ACHN (cell line): ENCODE results near the gene TMEM63C.
"Not testable (repeated sequence)": the region's sequence is repeated elsewhere in the genome, so short reads cannot be mapped to it uniquely, and the experiment has no call there.

Experiments used
- DNase-seq: peaks from one replicate; pipeline ENCODE4 v3.0.0-alpha.2; 2015
- in situ Hi-C: cut with HindIII; loops from 2 replicates; pipeline ENCODE4 v1.10.0; 2017; ENCODE audit warnings: low sequenced_read_pairs, low pct_ligation_motif_present, low pct_unique_long_range_greater_than_20kb

TMEM63C gene

DNA sequence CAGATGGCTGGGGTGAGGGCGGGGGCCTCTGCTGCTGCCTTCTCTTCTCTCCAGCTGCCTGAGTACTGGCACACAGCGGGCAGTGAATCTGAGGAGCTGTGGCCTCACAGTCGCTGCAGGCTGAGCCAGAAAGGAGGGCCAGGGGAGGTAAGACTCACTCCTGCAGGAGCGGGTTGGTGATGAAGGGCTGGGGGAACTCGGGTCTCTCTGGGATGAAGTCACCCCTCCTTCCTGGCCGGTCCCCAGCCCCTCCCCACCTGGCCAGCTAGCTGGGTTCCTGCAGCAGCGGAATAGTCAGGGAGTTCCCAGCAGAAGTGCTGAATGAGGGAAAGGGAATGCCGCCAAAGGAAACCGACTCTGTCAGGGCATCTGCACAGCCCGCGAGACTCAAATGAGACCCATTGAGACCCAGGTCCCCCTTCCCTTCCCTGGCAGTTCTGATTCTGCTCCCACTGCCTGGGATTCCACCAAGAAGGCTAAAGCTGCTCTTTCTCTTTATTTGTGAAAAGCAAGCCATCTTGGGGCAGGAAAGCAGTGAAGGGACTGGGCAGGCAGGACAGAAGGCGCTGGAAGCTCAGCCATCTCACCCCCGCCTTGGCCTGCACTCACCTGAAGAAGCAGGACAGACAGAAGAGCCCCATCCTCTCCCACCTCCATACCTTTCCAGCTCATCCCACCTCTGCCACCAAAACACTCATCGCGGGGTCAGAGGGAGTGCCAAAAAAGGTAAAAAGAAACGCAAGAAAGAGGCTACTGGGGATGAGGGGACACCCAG, 84.2 kb downstream of the TMEM63C start:
- DNase-seq = no peak
- in situ Hi-C loops = no loop called here

DNA sequence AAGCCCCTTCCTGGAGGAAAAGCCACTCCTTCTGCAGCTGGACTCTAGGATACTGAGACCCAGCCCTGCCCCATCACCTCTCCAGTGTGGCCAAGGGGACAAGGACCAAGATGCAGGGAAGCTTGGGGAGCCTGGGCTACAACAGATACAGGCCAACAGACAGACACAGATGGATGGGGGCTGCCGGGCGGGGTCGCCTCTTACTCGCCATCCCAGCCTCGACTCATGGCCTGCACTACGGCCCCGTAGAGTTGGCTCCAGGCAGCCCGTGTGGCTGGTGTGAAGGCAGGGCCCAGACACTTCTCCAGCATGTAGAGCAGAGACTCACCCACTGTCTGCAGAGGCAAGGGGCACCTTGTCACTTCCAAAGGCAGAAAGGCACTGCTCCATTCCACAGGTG, 84.7 kb downstream of the TMEM63C start:
- in situ Hi-C loops = no loop called here
- DNase-seq = no peak

DNA sequence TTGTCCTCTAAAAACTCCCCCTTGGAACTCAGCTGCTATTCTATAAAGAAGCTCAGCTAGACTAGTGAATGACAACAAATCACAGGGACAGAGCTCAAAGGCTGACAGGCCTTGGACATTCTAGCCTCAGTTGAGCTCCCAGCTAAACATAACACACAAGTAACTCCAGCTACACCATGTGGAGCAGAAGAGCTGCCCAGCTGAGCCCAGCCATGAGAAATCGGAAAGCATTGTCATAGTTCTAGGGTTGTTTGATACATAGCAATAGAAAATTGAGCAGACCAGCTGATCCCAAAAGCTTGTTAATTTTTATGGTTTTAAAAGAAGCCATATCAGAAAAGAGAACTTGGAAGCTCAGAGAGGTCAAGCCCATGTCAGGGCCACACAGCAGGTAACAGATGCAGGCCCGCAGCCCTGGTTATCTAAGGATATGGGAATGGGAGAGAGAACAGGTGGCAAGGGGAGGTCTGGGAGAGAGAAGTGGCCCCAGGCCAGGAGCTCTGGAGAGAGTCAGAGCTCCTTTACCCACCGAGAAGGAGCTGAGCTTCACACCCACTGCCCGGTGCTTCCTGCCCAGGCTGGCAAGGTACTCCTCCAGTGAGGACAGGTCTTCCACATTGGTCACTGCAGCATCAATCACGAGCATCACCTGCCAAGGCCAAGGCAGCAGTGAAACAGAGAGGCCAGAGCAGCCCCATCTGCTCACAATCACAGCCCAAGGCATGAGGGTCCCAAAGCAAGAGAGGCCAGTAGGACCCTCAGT, 86.5 kb downstream of the TMEM63C start:
- in situ Hi-C loops = no loop called here
- no peak for DNase-seq

DNA sequence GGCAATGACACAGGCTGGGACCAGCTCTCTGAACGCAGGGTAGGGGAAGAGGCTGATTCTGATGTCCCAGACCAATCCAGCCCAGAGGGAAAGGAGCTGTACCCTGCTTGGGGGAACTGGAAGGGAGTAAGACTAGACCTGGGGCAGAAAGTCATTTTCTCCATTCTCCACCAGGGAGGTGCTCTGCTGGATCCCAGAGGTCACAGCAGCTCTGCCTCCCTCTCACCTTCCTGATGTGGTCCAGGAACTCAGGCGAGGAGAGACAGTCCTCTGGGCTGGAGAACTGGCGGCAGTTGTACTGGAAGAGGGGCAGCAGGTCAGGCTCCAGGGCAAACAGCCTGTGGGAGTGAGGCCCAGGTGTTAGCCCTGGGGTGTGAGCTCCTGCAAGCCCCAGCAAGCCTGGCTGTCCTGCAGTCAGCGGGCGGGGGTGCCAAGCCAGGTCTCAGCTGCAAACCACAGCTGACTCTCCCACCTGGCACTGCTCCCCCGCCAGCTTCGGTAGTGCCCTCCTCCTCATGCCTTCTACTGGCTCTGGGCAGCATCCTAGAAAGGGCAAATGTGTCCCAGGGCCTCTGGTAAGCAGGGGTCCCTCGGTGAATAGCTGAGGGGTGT, 87.5 kb downstream of the TMEM63C start:
- no peak for DNase-seq
- in situ Hi-C loops = no loop called here

DNA sequence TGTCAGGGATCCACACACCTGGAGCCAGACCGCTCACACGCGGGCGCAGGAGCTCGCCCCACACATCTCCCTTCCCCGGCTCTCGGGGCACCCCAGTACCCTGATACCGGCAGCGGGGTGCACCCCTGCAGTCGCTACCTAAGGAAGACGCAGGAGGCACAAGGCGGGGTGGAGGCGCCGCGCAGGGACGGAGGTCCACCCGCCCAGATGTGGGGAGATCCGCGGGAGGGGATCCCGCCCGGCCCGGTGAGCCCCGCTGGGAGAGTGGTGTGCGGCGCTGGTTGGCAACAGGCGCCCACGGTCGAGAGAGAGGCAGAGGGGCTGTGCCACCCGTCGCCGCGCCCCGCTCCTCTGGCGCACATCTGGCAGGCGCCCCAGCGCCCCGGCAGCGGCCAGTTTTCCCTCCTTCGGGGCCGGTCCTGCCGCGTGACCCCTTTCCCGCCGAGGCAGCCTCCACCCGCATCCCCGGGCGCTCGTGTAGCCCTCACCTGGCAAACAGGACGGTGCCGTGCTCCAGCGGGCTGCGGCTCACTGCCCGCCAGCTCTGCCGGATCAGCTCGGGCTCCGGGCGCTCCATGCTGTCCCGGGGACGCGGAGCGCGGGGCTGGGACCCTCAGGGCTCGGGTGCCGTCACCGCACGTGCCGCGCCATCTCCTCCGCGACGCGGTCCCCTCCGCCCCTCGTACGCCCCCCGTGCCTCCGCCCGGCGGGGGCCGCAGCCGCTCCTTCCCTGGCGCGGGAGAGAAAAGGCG, 88.9 kb downstream of the TMEM63C start:
- in situ Hi-C loops = no loop called here
- no peak for DNase-seq

DNA sequence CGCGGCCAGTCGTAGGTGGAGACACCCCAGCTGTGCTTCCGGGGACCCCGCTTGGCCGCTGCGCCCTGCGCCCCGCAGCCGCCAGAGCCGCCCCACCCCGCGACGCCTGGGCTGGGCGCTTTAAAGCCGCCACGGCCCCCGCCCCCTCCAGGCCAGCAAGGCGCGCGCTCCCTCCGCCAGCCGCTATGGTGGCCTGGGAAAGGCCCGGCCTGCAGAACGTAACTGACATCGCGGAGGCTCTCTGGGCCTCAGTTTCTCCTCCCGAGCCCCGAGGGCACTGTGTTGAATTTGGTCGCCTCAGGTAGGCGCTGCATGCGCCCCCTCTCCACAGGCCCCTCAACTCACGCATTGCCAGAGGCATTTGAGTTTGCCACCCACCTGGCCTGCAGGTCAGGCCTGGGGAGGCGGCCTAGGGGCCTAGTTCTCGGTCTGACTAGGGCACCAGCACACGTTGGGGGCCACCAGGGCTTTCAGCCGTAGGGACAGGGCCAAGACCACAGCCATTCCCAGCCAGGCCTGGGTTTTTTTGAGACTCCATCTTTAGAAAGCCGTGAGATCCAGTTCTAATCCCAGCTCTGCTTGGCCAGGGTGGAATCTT, 89.6 kb downstream of the TMEM63C start, which contains the start of gene NGB:
NGB (minus strand) TSS at position 94 of the 598 bp plus-strand sequence. CDS start 269 bp downstream, outside the sequence.
- in situ Hi-C loops = no loop called here
- no peak for DNase-seq

DNA sequence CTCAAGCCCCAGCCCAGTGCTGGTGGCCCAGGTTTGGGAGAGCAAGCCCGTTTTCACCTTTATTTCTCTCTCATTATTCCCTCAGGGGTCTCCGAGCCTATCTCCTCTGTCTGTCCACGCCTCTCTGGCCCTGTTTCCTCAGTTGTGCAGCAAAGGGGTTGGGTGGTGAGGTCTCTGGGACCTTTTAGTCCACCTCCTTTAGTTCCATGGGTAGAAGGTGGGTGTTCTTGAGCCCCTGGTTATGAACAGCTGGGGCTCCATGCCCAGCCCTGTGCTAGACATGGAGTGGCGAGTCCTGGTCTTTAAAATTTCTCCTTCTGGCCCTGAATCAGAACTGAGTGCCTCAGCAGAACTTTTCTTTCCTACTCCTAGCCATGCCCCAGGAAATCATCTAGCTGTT, 90.7 kb downstream of the TMEM63C start:
- DNase-seq = no peak
- in situ Hi-C loops = no loop called here

DNA sequence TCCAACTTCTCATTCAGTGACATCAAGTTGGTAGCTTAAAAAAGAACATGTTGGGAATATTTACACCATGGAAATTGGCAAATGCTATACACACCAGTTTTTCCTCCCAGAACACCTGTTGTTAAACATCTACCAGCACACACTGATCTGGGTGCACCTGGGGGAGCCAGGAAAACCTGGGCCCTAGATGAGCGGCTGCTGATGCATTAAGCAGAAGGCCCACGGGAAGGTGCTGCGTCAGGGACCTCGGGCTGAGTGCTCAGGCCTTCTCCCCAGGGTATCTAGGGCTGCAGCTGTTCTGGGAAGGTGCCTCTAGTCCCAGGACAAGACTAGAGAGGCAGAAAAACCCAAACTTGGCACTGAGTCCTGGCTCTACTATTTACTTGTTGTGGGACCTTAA, 92.2 kb downstream of the TMEM63C start:
- no peak for DNase-seq
- in situ Hi-C loops = no loop called here

DNA sequence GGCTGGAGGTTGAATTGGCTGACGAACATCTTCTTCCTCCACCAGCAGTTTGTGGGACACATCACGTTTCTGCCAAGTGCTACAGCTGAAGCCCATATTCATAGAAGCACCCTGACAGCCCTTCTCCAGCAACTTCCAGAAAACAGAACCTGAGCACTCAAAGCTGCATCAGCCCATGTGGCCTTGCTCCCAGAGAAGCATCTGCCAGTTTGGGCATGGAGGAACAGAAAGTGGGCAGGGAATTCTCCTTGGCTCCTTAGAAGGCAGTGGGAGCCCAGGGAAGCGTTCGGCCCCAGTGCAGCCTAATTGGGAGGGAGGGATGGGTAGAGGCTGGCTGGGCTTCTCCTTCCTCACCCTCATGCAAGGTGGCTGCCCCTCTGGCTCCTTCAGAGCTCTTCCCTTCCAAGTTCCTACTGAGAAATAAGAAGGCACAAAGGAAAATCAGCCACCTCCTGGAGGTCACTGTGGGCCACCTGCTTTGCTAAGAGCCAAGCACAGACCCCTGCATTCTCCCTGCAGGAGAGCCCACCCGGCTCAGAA, 93.5 kb downstream of the TMEM63C start:
- in situ Hi-C loops = no loop called here
- no peak for DNase-seq

DNA sequence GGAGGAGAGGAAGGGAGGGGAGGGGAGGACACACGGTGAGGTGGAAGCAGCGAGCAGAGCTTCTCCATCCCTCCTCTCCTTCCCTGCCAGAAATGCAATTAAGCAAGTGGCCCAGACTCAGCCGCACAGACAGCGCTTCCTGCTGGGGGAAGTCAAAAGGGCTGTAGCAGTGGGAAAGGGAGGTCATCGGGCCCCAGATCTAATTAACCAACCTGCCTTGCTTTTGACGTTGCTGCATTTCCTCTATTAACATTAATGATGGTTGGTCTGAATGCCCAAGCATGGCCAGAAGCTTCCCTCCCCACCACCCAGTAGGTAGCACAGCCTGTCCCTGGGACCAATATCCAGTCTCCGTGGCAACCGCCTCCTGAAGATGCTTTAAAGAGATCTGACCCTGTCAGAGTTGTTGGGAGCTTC, 94.0 kb downstream of the TMEM63C start:
- in situ Hi-C loops = no loop called here
- no peak for DNase-seq

DNA sequence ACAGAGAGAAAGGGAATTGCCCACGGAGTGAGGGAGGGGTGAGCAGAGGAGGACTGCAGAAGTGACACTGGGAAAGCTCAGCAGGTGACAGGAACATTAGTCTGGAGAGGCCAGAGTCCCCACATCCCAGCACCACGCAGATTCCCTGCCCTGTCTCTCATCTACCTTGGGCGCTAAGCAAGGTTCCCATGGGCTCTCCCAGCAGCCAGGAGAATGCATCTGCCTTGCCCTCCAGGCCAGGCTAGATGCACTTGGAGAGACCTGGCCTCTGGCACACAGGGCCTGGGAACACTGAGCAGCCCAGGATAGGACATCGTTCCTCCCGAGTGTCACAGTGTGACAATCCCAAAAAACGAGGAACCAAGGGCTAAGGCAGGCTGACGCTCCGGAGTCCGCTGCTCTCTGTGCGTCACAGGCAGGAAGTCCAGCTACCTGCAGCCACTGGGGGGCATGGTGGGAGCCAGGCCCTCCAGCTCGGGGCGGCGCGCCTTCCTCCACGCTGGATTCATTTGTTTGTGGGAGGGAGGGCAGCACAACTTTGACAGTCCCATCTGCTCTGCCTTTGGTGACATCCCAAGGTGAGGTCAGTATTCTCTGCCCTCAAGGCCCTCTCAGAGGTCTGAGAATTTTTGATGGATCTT, 94.8 kb downstream of the TMEM63C start:
- in situ Hi-C loops = no loop called here
- DNase-seq = no peak

DNA sequence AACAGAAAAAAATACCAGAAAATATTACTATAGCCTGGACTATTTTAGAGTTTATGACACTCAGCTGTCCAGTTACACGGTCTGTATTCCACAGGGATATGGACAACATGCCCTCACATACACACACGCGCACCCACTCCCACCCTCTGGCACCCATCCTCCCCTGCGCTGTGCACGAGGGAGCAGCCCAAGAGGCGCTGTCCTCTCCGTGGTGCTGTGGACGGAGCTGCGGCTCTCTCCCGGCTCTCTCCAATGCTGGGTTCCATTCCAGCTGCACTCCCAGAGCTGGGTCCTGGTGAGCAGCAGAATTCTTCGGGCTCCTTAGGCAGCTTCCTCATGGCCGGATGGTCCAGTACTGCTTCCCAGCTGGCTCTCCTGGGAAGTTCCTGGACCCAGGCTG, 95.4 kb downstream of the TMEM63C start:
- no peak for DNase-seq
- in situ Hi-C loops = no loop called here

DNA sequence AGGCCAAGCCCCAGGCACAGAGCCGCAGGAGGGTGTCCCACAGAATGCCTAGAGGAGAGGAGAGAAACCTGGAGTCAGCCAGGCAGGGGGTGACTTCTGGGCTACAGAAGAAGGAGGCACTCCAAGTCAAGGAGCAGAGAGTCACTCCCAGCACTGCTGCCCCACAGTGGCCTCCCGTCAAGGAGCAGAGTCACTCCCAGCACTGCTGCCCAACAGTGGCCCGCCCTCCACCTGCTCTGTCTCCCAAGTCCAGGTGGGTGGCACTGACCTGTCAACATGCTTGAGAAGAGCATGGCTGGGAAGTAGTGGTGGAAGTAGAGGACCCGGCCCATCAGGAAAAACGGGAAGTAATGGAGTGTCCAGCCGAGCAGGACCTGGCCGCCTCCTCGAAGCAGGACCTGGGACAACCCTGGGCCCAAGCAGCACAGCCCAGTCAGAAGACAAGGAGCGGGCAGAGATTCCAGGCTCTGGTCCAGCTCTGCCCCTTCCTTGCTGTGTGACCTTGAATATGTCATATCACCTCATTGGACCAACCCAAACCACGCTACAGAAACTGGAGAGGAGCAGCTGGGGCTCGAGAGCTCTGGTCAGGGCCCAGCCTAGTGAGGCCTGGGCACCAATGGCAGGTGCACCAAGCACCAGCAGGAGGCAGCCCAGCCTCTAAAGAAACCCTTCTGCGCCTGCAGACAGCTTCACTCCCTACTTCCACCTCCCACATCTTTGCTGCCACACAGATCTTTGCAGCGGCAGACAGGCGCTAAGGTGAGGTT, 97.0 kb downstream of the TMEM63C start:
- in situ Hi-C loops = no loop called here
- DNase-seq = no peak

DNA sequence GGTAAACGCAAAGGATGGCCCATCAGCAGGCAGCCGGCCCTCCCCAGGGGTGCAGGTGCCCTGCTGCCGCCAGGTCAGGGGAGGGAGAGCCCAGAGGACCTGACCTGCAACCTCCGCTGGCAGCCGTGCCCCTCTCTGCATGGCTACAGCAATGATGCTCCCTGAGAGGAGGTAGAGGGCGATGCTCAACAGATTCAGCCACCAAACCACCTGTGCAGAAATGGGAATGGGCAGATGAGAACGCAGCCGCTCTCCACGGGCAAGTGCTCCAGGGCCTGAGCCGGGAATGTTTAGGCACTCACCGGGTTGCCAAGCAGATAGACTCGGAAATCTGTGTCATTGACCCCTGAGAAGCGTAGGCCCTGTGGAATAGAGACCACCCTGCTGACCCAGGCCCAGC, 98.1 kb downstream of the TMEM63C start:
- DNase-seq = no peak
- in situ Hi-C loops = no loop called here

DNA sequence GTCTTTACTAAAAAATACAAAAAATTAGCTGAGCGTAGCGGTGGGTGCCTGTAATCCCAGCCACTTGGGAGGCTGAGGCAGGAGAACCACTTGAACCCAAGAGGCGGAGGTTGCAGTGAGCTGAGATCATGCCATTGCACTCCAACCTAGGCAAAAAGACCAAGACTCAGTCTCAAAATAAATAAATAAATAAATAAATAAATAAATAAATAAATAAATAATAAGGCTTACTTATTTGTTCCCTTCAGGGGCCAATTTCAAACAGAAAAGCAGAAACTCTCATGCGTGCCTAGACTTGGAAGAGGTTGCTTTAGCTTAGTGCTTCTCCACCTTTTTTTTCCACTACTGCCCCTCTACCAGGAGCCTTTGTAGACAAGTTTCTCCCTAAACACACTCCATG, 99.3 kb downstream of the TMEM63C start:
- DNase-seq, in situ Hi-C loops: not testable (repeated sequence)

DNA sequence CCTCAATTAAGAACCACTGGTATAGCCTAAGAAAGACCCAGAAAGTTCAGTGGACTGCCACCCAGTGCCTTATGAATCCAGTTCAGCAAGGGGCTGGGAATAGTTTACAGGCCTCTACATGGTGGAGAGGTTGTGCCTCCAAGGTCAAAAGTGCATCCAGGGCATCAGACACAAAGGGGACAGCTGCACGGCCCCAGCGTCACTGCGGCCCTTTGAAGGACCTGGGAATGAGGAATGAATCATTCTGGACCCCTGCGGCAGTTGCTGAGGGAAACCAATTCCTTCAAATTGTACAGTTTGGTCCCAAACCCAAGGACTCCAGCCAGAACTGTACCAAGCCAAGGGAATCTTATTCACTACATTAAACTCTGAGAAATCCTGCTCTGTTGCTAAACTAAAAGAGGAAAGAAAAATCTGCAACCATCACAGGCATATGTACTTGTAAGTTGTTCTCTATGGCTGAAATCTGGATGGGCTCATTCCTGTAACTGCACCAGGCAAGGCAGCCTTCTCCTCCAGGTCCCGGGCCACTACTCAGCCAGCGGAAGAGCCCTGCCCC, 100.3 kb downstream of the TMEM63C start:
- no peak for DNase-seq
- in situ Hi-C loops = no loop called here

DNA sequence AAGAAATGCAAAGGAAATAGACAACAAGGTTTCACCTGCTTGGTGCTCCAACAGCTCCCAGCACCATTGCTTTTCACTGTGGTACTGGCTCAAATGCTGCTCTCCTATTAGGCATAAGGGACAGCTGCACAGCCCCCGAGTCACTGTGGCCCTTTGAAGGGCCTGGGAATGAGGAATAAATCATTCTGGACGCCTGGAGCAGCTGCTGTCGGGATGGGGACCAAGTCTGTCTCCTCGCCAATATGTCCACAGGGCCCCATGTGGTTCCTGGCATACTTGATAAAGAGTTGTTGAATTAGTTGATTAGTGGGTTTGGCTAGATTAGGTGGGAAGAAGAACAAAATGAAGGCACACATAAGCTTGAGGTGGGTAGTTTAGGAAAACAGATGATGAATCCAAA, 102.5 kb downstream of the TMEM63C start:
- in situ Hi-C loops = no loop called here
- DNase-seq = no peak
